Suprapubic skin (tissue), 4 donors: ENCODE data around the gene MAD1L1.

ENCODE experiments used
- EP300 ChIP-seq: sonication (generic); formaldehyde crosslinking; IDR thresholded peaks from one replicate; pipeline ENCODE4 v1.6.1; 2017; ENCODE audit warnings: antibody characterized with exemption
- POLR2A ChIP-seq, 2 donors: fragments of 450-650 bp; IDR thresholded peaks; one replicate each; pipeline ENCODE4 v1.6.1; 2017; ENCODE audit warnings: antibody characterized with exemption in 2 of 2, mild to moderate bottlenecking in 2 of 2, moderate library complexity in 2 of 2
- POLR2AphosphoS5 ChIP-seq, 3 donors: sonication (generic); formaldehyde crosslinking; IDR thresholded peaks; one replicate each; pipeline ENCODE4 v1.6.1; 2017; ENCODE audit warnings: antibody characterized with exemption in 3 of 3
- TF ChIP-seq, protein P1 (sequence below), 2 donors: fragments of 200-600 bp in 1 of 2; fragments of 450-650 bp in 1 of 2; sonication (generic) in 1 of 2; IDR thresholded peaks; one replicate each; pipeline ENCODE4 v1.5.1; 2016 to 2019; ENCODE audit warnings: antibody characterized with exemption in 2 of 2, mild to moderate bottlenecking in 1 of 2, moderate library complexity in 1 of 2

DNA sequence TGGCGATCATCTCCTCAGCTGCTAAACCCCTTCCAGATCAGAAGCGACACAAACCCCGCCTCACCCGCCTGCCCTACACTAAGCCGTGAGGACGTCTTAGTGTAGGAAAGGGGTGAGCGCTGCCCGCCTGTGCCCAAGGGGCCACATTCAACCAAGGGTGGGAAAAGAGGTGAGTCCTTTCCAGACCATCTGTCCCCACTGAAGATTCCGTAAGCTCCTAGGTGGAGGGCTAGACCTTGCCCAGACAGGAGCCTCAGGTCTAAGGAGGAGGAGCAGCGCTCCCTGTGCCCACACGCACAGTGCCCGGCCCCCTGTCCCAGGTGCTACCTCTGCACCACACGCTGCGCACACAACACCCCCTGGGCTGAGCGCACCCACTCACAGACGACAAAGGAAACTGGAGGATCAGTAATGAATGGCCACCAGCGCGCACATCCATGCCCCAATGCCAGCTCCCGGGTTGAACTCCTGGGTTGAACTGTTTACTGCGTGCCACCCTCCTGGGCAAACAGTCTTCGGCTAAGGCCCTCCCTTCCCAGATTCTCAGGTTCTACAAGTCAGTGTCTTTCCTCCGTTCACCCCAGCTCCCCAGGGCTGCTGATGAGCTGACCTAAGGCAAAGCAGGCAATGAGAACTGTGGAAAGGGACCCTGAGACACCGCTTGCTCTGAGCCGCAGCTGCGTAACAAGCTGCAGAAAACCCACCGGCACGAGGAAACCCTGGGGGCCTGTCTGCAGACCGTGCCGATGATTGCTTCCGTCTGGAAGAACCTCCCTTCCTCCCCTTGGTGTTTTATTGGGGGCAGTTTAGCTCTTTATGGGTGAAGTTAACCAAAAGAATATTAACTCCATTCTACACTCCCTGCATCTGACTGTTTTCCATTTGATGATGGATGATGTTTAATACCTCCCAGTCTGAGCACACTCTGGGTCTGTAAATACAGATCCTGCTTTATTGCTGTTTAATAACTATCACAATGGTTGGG, 185.9 kb downstream of the MAD1L1 start:
- TF ChIP-seq, protein P1, sequence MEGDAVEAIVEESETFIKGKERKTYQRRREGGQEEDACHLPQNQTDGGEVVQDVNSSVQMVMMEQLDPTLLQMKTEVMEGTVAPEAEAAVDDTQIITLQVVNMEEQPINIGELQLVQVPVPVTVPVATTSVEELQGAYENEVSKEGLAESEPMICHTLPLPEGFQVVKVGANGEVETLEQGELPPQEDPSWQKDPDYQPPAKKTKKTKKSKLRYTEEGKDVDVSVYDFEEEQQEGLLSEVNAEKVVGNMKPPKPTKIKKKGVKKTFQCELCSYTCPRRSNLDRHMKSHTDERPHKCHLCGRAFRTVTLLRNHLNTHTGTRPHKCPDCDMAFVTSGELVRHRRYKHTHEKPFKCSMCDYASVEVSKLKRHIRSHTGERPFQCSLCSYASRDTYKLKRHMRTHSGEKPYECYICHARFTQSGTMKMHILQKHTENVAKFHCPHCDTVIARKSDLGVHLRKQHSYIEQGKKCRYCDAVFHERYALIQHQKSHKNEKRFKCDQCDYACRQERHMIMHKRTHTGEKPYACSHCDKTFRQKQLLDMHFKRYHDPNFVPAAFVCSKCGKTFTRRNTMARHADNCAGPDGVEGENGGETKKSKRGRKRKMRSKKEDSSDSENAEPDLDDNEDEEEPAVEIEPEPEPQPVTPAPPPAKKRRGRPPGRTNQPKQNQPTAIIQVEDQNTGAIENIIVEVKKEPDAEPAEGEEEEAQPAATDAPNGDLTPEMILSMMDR (IDR thresholded peaks at IDR 0.05), result no peak
- no peak for TF ChIP-seq POLR2AphosphoS5 (IDR thresholded peaks at IDR 0.05)
- no peak for TF ChIP-seq EP300
- TF ChIP-seq POLR2A (IDR thresholded peaks at IDR 0.05), result no peak
